Measurements from ENCODE around the gene TBC1D21. TPM values are rescaled to one million over a fixed set of nuclear protein-coding genes. Genes with fewer than 3 reads are reported as not detected.

Gene TBC1D21, protein sequence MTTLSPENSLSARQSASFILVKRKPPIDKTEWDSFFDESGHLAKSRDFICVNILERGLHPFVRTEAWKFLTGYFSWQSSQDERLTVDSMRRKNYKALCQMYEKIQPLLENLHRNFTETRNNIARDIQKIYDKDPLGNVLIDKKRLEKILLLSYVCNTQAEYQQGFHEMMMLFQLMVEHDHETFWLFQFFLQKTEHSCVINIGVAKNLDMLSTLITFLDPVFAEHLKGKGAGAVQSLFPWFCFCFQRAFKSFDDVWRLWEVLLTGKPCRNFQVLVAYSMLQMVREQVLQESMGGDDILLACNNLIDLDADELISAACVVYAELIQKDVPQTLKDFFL
- not detected for total RNA-seq
- not detected for polyA plus RNA-seq

DNA sequence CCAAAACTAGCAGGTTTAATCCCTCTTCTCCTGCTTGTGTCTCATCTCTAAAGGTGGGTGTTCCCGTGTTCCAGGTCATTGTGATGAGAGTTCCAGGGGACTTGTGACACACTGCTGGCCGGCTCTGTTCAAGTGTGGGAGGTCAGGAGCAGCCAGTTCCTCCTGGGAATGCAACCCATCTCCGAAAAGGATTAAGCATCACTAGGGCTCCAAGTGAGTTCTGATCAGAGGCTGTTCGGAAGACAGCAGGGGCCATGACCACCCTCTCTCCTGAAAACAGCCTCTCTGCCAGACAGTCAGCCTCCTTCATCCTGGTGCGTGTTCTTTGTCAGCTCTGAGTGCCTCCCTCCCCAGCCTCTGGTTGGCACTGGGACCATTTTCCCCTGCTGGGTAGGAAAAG is at the start of gene TBC1D21:
TSS of gene TBC1D21 (plus strand) at position 109 of the 400 bp plus-strand sequence. CDS start at position 255, 146 bp downstream.
- peaks cover 0 to 10% (median 0%) of the 10 kb centered on the region in 4 donors for H3K4me1 Mint-ChIP-seq
- Histone ChIP-seq H3K27ac (ENCODE audit: insufficient read depth, low read length, poor library complexity, severe bottlenecking) (no peak within 1 kb of the TSS), H3K4me1 (ENCODE audit: control insufficient read depth, insufficient read depth, low read length, poor library complexity, severe bottlenecking) (no peaks in the 10 kb centered on the region), H3K27me3 (ENCODE audit: control insufficient read depth, insufficient read depth, low read length) (peaks cover 7% of the 10 kb centered on the region), H3K4me3 (ENCODE audit: low read depth, low read length) (no peak within 1 kb of the TSS), H3K36me3 (ENCODE audit: control insufficient read depth, insufficient read depth, low read length) (no peaks in the 10 kb centered on the region), H3K9me3 (ENCODE audit: control insufficient read depth in 2 of 2, low read length in 2 of 2) (no peaks in the 10 kb centered on the region)
- peak within 1 kb of the TSS in 1 of 3 donors; percentile 48 for H3K27ac Mint-ChIP-seq
- no peaks in the 10 kb centered on the region for H3K36me3 Mint-ChIP-seq
- ATAC-seq (ENCODE audit: low read depth in 2 of 2) (no peak), DNase-seq (no peak)
- H3K9me3 Mint-ChIP-seq: peaks cover 0 to 4% (median 0%) of the 10 kb centered on the region in 7 donors
- H3K27me3 Mint-ChIP-seq: peaks cover 33% of the 10 kb centered on the region
- H3K4me3 Mint-ChIP-seq: no peak within 1 kb of the TSS

DNA sequence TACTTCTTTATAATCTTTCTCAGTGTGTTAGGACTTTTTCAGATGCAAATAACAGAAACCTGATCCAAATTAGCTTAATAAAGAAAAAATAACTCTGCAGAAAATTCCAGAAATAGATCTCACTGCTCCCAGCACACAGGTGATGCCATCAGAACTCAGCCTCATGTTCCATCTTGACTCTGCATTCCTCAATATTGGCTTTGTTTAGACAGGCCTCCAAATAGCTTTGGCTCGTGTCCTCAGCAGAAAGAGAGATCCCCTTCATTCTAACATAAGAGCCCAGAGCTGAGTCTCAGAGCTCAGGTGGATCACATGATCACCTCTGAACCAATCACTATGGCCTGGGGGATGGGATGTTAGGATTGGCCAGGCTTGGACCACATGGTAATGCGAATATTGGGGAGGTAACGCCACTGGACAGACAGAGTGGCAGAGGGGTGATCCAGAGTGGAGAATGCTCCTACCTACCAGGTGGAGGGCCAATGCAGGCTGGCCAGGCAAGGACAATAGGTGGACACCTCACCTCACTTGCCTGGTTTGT is 46.6 kb upstream of the TBC1D21 start:
- ATAC-seq (ENCODE audit: low read depth in 2 of 2): no peak
- Histone ChIP-seq H3K9me3 (ENCODE audit: control insufficient read depth in 2 of 2, low read length in 2 of 2) (no peaks in the 10 kb centered on the region), H3K36me3 (ENCODE audit: control insufficient read depth, insufficient read depth, low read length) (no peaks in the 10 kb centered on the region), H3K4me3 (ENCODE audit: low read depth, low read length) (no peak overlapping the region), H3K4me1 (ENCODE audit: control insufficient read depth, insufficient read depth, low read length, poor library complexity, severe bottlenecking) (no peaks in the 10 kb centered on the region), H3K27me3 (ENCODE audit: control insufficient read depth, insufficient read depth, low read length) (peaks cover 15% of the 10 kb centered on the region), H3K27ac (ENCODE audit: insufficient read depth, low read length, poor library complexity, severe bottlenecking) (no peak overlapping the region)
- no peak overlapping the region for H3K27ac Mint-ChIP-seq
- H3K36me3 Mint-ChIP-seq: no peaks in the 10 kb centered on the region
- H3K4me1 Mint-ChIP-seq: no peaks in the 10 kb centered on the region
- H3K9me3 Mint-ChIP-seq: peaks cover 0 to 3% (median 0%) of the 10 kb centered on the region in 7 donors
- H3K4me3 Mint-ChIP-seq: no peak overlapping the region
- peaks cover 35% of the 10 kb centered on the region for H3K27me3 Mint-ChIP-seq
- no peak for DNase-seq

DNA sequence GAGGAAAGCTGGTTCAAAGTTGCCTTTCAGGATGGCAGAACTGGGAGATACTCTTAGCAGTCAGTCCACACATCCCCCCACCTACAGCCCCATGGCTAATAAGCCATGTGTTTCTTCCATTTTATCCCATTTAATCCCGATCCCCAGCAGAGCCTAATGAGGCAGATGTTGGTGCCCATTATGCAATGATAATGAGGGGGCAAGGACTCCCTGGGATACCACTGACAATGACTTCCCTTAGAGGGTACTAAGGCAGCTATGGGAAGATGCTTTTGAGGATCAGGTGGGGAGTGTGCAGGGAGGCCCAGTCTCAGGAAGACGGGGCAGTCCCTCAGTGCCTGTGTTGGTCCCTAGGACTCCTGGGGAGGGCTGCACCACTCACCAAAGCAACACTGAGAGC is 43.8 kb upstream of the TBC1D21 start:
- Mint-ChIP-seq H3K4me3 (no peak overlapping the region), H3K9me3 (peaks cover 0 to 2% (median 0%) of the 10 kb centered on the region in 7 donors), H3K4me1 (no peaks in the 10 kb centered on the region), H3K27ac (no peak overlapping the region), H3K27me3 (peaks cover 38% of the 10 kb centered on the region), H3K36me3 (no peaks in the 10 kb centered on the region)
- no peak overlapping the region for H3K4me3 ChIP-seq (ENCODE audit: low read depth, low read length)
- no peak for ATAC-seq (ENCODE audit: low read depth in 2 of 2)
- H3K9me3 ChIP-seq (ENCODE audit: control insufficient read depth in 2 of 2, low read length in 2 of 2): no peaks in the 10 kb centered on the region
- H3K36me3 ChIP-seq (ENCODE audit: control insufficient read depth, insufficient read depth, low read length): no peaks in the 10 kb centered on the region
- no peak for DNase-seq
- peaks cover 15% of the 10 kb centered on the region for H3K27me3 ChIP-seq (ENCODE audit: control insufficient read depth, insufficient read depth, low read length)
- no peak overlapping the region for H3K27ac ChIP-seq (ENCODE audit: insufficient read depth, low read length, poor library complexity, severe bottlenecking)
- H3K4me1 ChIP-seq (ENCODE audit: control insufficient read depth, insufficient read depth, low read length, poor library complexity, severe bottlenecking): no peaks in the 10 kb centered on the region

DNA sequence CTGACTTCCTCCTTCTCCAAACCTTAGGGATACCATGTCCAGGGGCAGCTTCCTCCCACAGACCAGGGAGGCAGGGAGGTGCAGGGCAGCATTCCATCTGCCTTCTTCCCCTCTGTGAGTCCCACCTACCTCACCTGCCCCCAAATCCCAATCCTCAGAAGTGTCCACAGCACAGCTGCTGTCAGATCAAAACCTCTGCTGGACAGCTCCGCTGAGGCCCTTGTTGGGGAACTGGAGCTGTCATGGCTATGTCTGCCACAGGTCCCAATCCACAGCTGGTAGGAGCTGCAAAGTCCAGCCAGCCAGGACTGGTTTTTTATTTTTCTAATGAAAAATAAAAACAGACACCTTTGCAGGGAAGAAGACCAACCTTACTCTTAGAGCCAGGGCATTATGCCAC is 40.7 kb upstream of the TBC1D21 start:
- H3K27me3 Mint-ChIP-seq: peaks cover 42% of the 10 kb centered on the region

DNA sequence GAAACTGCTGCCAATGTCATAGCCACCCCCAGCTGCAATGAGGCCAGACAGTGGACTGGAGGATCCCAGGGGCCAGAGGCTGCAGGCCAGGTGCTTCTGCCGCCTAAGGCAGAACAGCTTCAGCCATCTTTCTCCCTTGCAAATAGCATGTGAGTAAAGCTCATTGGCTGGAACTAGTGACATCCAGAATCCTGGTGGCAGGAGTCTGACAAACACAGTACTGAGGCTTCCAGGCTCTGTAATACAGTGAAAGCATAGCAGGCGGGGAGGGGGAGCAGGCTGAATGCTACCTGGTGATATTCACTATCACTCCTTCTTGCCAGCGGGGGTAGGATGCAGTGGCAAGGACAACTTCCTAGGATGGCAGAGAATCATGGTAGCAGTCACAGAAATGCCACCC is 36.5 kb upstream of the TBC1D21 start:
- Histone ChIP-seq H3K27ac (ENCODE audit: insufficient read depth, low read length, poor library complexity, severe bottlenecking) (no peak overlapping the region), H3K4me3 (ENCODE audit: low read depth, low read length) (no peak overlapping the region), H3K27me3 (ENCODE audit: control insufficient read depth, insufficient read depth, low read length) (peaks cover 3% of the 10 kb centered on the region), H3K4me1 (ENCODE audit: control insufficient read depth, insufficient read depth, low read length, poor library complexity, severe bottlenecking) (no peaks in the 10 kb centered on the region), H3K9me3 (ENCODE audit: control insufficient read depth in 2 of 2, low read length in 2 of 2) (no peaks in the 10 kb centered on the region), H3K36me3 (ENCODE audit: control insufficient read depth, insufficient read depth, low read length) (no peaks in the 10 kb centered on the region)
- Mint-ChIP-seq H3K36me3 (no peaks in the 10 kb centered on the region), H3K27me3 (peaks cover 25% of the 10 kb centered on the region), H3K4me3 (no peak overlapping the region), H3K9me3 (peaks cover 0 to 4% (median 0%) of the 10 kb centered on the region in 7 donors), H3K27ac (no peak overlapping the region), H3K4me1 (no peaks in the 10 kb centered on the region)
- DNase-seq (no peak), ATAC-seq (ENCODE audit: low read depth in 2 of 2) (no peak)

More for the DNA sequence above, 40.7 kb upstream of the TBC1D21 start:
- Histone ChIP-seq H3K27ac (ENCODE audit: insufficient read depth, low read length, poor library complexity, severe bottlenecking) (no peak overlapping the region), H3K36me3 (ENCODE audit: control insufficient read depth, insufficient read depth, low read length) (no peaks in the 10 kb centered on the region), H3K27me3 (ENCODE audit: control insufficient read depth, insufficient read depth, low read length) (peaks cover 10% of the 10 kb centered on the region), H3K9me3 (ENCODE audit: control insufficient read depth in 2 of 2, low read length in 2 of 2) (no peaks in the 10 kb centered on the region), H3K4me3 (ENCODE audit: low read depth, low read length) (no peak overlapping the region), H3K4me1 (ENCODE audit: control insufficient read depth, insufficient read depth, low read length, poor library complexity, severe bottlenecking) (no peaks in the 10 kb centered on the region)
- ATAC-seq (ENCODE audit: low read depth in 2 of 2) (no peak), DNase-seq (no peak)
- H3K9me3 Mint-ChIP-seq: peaks cover 0 to 4% (median 0%) of the 10 kb centered on the region in 7 donors
- no peaks in the 10 kb centered on the region for H3K4me1 Mint-ChIP-seq
- H3K36me3 Mint-ChIP-seq: no peaks in the 10 kb centered on the region
- no peak overlapping the region for H3K4me3 Mint-ChIP-seq
- H3K27ac Mint-ChIP-seq: no peak overlapping the region

DNA sequence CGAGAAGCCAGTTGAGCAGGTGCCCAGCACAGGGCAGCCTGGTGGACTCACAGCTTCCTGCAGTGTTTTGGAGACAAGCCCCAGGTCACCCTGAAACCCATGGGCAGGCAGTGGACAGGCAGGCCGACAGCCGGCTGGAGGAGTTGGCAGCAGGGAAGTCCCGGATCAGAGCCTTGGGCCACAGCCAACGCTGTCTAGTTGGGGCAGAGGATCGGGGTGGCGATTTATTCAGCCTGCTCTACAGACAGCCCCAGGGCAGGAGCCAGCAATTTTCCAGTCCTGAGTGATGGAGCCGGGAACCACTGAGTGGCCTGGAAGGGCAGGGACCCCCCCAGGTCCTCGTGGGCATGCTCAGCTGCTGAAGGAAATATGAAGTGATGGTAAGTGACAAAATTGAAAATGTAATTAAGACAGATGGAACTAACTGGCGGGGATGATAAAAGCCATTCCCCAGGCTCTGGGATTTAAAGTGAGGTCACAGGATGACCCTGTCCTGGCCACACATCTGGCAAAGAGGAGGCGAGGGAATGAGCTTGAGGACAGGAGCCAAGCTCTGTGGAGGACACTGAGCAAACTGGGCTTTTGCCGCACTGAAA is 34.4 kb upstream of the TBC1D21 start:
- Mint-ChIP-seq H3K4me1 (no peaks in the 10 kb centered on the region), H3K27me3 (peaks cover 20% of the 10 kb centered on the region), H3K27ac (no peak overlapping the region), H3K4me3 (no peak overlapping the region), H3K9me3 (peaks cover 0 to 3% (median 0%) of the 10 kb centered on the region in 7 donors), H3K36me3 (no peaks in the 10 kb centered on the region)
- no peaks in the 10 kb centered on the region for H3K36me3 ChIP-seq (ENCODE audit: control insufficient read depth, insufficient read depth, low read length)
- no peaks in the 10 kb centered on the region for H3K4me1 ChIP-seq (ENCODE audit: control insufficient read depth, insufficient read depth, low read length, poor library complexity, severe bottlenecking)
- no peak overlapping the region for H3K27ac ChIP-seq (ENCODE audit: insufficient read depth, low read length, poor library complexity, severe bottlenecking)
- H3K9me3 ChIP-seq (ENCODE audit: control insufficient read depth in 2 of 2, low read length in 2 of 2): no peaks in the 10 kb centered on the region
- no peak overlapping the region for H3K4me3 ChIP-seq (ENCODE audit: low read depth, low read length)
- ATAC-seq (ENCODE audit: low read depth in 2 of 2): no peak
- DNase-seq: no peak
- peaks cover 3% of the 10 kb centered on the region for H3K27me3 ChIP-seq (ENCODE audit: control insufficient read depth, insufficient read depth, low read length)

DNA sequence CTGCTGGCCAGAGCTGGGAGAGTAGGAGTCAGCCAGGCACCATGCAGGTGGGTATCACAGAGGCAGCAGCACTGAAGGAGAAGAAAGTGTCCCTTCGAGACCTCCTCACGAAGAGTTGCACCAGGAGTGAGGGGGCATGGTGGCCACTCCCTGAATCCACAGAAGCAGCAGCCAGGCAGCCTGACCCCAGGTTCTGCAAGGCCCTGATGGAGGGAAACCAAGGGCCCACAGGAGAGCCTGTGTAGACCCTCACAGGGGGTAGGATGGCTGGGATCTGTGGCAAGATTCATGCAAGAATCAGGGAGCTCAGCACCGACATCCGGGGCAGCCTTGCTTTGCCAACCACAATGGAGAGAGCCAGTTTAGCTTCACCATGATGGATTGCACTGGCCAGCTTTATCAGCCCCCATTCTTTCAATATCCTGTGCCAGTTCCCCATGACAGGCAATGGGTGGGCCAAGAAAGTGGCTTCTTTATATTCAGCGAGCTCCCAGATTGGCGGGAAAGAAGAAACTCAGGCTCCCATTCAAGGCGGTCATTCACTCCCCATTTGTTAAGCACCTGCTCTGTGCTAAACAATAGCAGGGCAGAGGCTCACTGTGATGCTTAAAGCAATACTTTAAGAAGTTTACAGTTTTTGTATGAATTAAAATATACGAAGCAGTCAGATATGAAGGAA is 33.5 kb upstream of the TBC1D21 start:
- no peaks in the 10 kb centered on the region for H3K36me3 Mint-ChIP-seq

More for the DNA sequence above, 33.5 kb upstream of the TBC1D21 start:
- no peaks in the 10 kb centered on the region for H3K36me3 ChIP-seq (ENCODE audit: control insufficient read depth, insufficient read depth, low read length)
- H3K27ac ChIP-seq (ENCODE audit: insufficient read depth, low read length, poor library complexity, severe bottlenecking): no peak overlapping the region
- Mint-ChIP-seq H3K4me3 (no peak overlapping the region), H3K27ac (no peak overlapping the region), H3K4me1 (no peaks in the 10 kb centered on the region), H3K9me3 (peaks cover 0 to 3% (median 0%) of the 10 kb centered on the region in 7 donors), H3K27me3 (peaks cover 20% of the 10 kb centered on the region)
- H3K4me1 ChIP-seq (ENCODE audit: control insufficient read depth, insufficient read depth, low read length, poor library complexity, severe bottlenecking): no peaks in the 10 kb centered on the region
- peaks cover 3% of the 10 kb centered on the region for H3K27me3 ChIP-seq (ENCODE audit: control insufficient read depth, insufficient read depth, low read length)
- no peaks in the 10 kb centered on the region for H3K9me3 ChIP-seq (ENCODE audit: control insufficient read depth in 2 of 2, low read length in 2 of 2)
- H3K4me3 ChIP-seq (ENCODE audit: low read depth, low read length): no peak overlapping the region
- no peak for DNase-seq
- no peak for ATAC-seq (ENCODE audit: low read depth in 2 of 2)

All from CD4-positive, CD25-positive, alpha-beta regulatory T cell (primary cell).